ENCODE data around the gene RSBN1. TPM values are rescaled to one million over a fixed set of nuclear protein-coding genes. Genes with fewer than 3 reads are reported as not detected.

The RSBN1 gene
- total and polyA plus RNA-seq, 11 donors: 2.5 to 17.8 (median 9.7) TPM

GRCh38 chr1:113809670-113810602 lies 2.3 kb downstream of the RSBN1 start:
- DNase-seq (no peak), ATAC-seq (no peak)
- Histone ChIP-seq H3K27ac (peak overlapping the region in 3 of 12 donors; percentile 94 to 98 (median 96)), H3K9me3 (no peaks in the 10 kb centered on the region), H3K4me3 (peak overlapping the region in 11 of 12 donors; percentile 1 to 99 (median 90)), H3K4me1 (peaks cover 3 to 47% (median 31%) of the 10 kb centered on the region in 12 donors), H3K36me3 (peaks cover 0 to 5% (median 0%) of the 10 kb centered on the region in 9 donors), H3K27me3 (no peaks in the 10 kb centered on the region)
- TF ChIP-seq POLR2A (IDR thresholded peaks at IDR 0.05): no peak
- TF ChIP-seq CTCF (IDR thresholded peaks at IDR 0.05): no peak
- 48 to 56% (median 51%) methylated on average over 5 of the region's 5 CpGs for WGBS, 4 donors
- intact Hi-C loops (cut with DNase I): loop anchor here in 9 of 10 donors (5.0 kb wide), 2 partner anchors 53 to 92 kb away; partner anchors contain the start of genes PHTF1 (in 8 of the 9) and AP4B1 (in 2 of the 9)

GRCh38 chr1:113808450-113809195 lies 3.7 kb downstream of the RSBN1 start:
- TF ChIP-seq CTCF (IDR thresholded peaks at IDR 0.05) (no peak), POLR2A (IDR thresholded peaks at IDR 0.05) (no peak)
- Histone ChIP-seq H3K36me3 (no peaks in the 10 kb centered on the region), H3K4me3 (no peak overlapping the region), H3K27ac (peak overlapping the region in 1 of 12 donors; percentile 32), H3K9me3 (no peaks in the 10 kb centered on the region), H3K4me1 (peaks cover 7 to 61% (median 42%) of the 10 kb centered on the region in 12 donors), H3K27me3 (no peaks in the 10 kb centered on the region)
- DNase-seq (no peak), ATAC-seq (no peak)
- intact Hi-C loops (cut with DNase I): no loop called here
- 93 to 95% (median 94%) methylated on average over 4 of the region's 4 CpGs for WGBS, 4 donors

- no peak for TF ChIP-seq POLR2A (IDR thresholded peaks at IDR 0.05)
- TF ChIP-seq CTCF (IDR thresholded peaks at IDR 0.05): no peak
- peak overlapping the region in 3 of 12 donors; percentile 6 to 58 (median 20) for H3K27ac ChIP-seq
- H3K27me3 ChIP-seq: no peaks in the 10 kb centered on the region
- no peak overlapping the region for H3K4me3 ChIP-seq
- no peaks in the 10 kb centered on the region for H3K9me3 ChIP-seq
- intact Hi-C loops (cut with DNase I): no loop called here
- peaks cover 7 to 74% (median 49%) of the 10 kb centered on the region in 12 donors for H3K4me1 ChIP-seq
- DNase-seq: no peak
- WGBS, 4 donors: 91 to 94% (median 92%) methylated on average over 4 of the region's 4 CpGs
- ATAC-seq: no peak
- H3K36me3 ChIP-seq: no peaks in the 10 kb centered on the region
Observed at GRCh38 chr1:113805639-113806038, 6.6 kb downstream of the RSBN1 start.

GRCh38 chr1:113805256-113805531 lies 7.1 kb downstream of the RSBN1 start:
- Histone ChIP-seq H3K9me3 (no peaks in the 10 kb centered on the region), H3K4me3 (no peak overlapping the region), H3K4me1 (peaks cover 7 to 74% (median 50%) of the 10 kb centered on the region in 12 donors), H3K27ac (peak overlapping the region in 8 of 12 donors; percentile 2 to 58 (median 37)), H3K36me3 (no peaks in the 10 kb centered on the region), H3K27me3 (no peaks in the 10 kb centered on the region)
- DNase-seq (no peak), ATAC-seq (no peak)
- no peak for TF ChIP-seq POLR2A (IDR thresholded peaks at IDR 0.05)
- TF ChIP-seq CTCF (IDR thresholded peaks at IDR 0.05): no peak
- WGBS, 4 donors: 90 to 96% (median 94%) methylated on average over 6 of the region's 6 CpGs
- intact Hi-C loops (cut with DNase I): no loop called here
